Measurements from ENCODE around the gene CCDC124. TPM values are rescaled to one million over a fixed set of nuclear protein-coding genes. Genes with fewer than 3 reads are reported as not detected.

Gene CCDC124
- polyA plus RNA-seq, 3 donors, result 29.7 to 66.3 (median 29.7) TPM

DNA sequence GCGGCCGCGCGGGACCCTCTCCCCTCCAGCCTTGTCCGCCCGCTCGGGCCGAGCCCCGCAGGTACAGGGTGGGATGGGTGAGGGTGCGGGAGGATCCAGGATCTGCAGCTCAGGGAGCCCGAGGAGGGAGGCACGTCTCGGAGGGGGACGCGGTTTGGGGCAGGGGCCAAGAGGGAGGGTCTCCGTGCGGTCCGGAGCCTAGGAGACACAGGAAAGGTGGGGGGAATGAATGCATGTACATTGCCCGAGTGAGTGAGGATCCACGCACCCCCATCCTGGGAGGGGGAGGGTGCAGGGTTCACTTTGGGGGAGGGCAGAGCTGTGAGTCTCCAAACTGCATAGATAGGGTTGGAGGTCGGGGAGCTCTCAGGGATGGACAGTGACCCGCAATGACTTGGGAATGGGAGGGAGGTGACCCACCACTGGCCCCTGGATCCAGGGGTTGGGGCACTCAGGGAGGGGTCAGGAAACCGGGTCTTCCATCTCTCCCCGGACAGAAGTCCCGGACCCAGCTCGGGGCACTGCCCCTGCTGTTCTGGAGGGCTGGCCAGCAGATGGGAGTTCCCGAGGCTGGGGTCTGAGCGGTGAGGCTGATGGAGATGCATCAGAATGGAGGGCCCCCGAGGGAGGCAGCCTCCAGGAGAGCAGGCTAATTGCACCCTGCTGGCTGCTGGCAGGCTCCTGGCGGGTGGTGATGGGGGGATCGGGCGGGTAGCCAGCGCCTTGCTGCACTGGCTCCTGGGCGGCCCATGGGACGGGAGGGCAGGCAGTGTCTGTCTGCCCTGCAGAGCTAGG, 34.6 kb downstream of the CCDC124 start:
- 15% methylated on average over 27 of the region's 35 CpGs for WGBS (ENCODE audit: insufficient coverage)
- Histone ChIP-seq H3K9me3 (replicated peaks in 1 of 2; ENCODE audit: control insufficient read depth in 1 of 2, insufficient read depth in 1 of 2, low read length in 2 of 2) (peaks cover 0 to 17% of the 10 kb centered on the region in 2 donors), H3K4me2 (replicated peaks; ENCODE audit: extremely low read depth, low read length, poor library complexity, severe bottlenecking) (no peak overlapping the region)

GRCh38 chr19:17968362-17968761, 35.5 kb downstream of the CCDC124 start:
- 50% methylated on average over 1 of the region's 4 CpGs for WGBS (ENCODE audit: insufficient coverage)
- H3K27me3 Mint-ChIP-seq (ENCODE audit: low read depth in 3 of 3), result peaks cover 40 to 54% (median 41%) of the 10 kb centered on the region in 3 donors

More for the DNA sequence above, 34.6 kb downstream of the CCDC124 start:
- H3K27me3 ChIP-seq (ENCODE audit: control insufficient read depth in 2 of 2, insufficient read depth in 2 of 2, low read length in 2 of 2), result peaks cover 16 to 39% of the 10 kb centered on the region in 2 donors
- H3K4me3 Mint-ChIP-seq, result peak overlapping the region; percentile 16 to 87
- H3K9ac ChIP-seq (ENCODE audit: insufficient read depth, low read length, poor library complexity, severe bottlenecking), result no peak overlapping the region
- no peaks in the 10 kb centered on the region for H3K36me3 ChIP-seq (replicated peaks in 1 of 2; ENCODE audit: control insufficient read depth in 1 of 2, insufficient read depth in 2 of 2, low read length in 2 of 2)
- H3K27ac Mint-ChIP-seq, result no peak overlapping the region
- no peaks in the 10 kb centered on the region for H4K20me1 ChIP-seq (ENCODE audit: insufficient read depth, low read length)
- no peaks in the 10 kb centered on the region for H3K4me1 ChIP-seq (ENCODE audit: control insufficient read depth in 1 of 2, insufficient read depth in 2 of 2, low read length in 2 of 2)
- no peak overlapping the region for H3K4me3 ChIP-seq (replicated peaks in 1 of 3; ENCODE audit: low read depth in 2 of 3, low read length in 3 of 3)
- peaks cover 40 to 55% (median 43%) of the 10 kb centered on the region in 3 donors for H3K27me3 Mint-ChIP-seq (ENCODE audit: low read depth in 3 of 3)
- peaks cover 4% of the 10 kb centered on the region for H3K4me1 Mint-ChIP-seq
- H3K9me3 Mint-ChIP-seq, result peaks cover 0 to 17% (median 6%) of the 10 kb centered on the region in 7 donors
- H3K36me3 Mint-ChIP-seq, result peaks cover 2 to 6% of the 10 kb centered on the region in 2 donors
- no peak overlapping the region for H2AFZ ChIP-seq (ENCODE audit: insufficient read depth, low read depth, low read length, poor library complexity, severe bottlenecking)
- no peak for DNase-seq
- no peak overlapping the region for H3K27ac ChIP-seq (ENCODE audit: low read depth in 1 of 2, low read length in 2 of 2)
- TF ChIP-seq, protein P1, sequence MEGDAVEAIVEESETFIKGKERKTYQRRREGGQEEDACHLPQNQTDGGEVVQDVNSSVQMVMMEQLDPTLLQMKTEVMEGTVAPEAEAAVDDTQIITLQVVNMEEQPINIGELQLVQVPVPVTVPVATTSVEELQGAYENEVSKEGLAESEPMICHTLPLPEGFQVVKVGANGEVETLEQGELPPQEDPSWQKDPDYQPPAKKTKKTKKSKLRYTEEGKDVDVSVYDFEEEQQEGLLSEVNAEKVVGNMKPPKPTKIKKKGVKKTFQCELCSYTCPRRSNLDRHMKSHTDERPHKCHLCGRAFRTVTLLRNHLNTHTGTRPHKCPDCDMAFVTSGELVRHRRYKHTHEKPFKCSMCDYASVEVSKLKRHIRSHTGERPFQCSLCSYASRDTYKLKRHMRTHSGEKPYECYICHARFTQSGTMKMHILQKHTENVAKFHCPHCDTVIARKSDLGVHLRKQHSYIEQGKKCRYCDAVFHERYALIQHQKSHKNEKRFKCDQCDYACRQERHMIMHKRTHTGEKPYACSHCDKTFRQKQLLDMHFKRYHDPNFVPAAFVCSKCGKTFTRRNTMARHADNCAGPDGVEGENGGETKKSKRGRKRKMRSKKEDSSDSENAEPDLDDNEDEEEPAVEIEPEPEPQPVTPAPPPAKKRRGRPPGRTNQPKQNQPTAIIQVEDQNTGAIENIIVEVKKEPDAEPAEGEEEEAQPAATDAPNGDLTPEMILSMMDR (IDR thresholded peaks at IDR 0.05), result no peak
- intact Hi-C loops (cut with micrococcal nuclease), result no loop called here
- H3K79me2 ChIP-seq (ENCODE audit: insufficient read depth, low read length), result no peaks in the 10 kb centered on the region

More at GRCh38 chr19:17968362-17968761, 35.5 kb downstream of the CCDC124 start:
- no peak overlapping the region for H3K4me2 ChIP-seq (replicated peaks; ENCODE audit: extremely low read depth, low read length, poor library complexity, severe bottlenecking)
- H3K9ac ChIP-seq (ENCODE audit: insufficient read depth, low read length, poor library complexity, severe bottlenecking), result no peak overlapping the region
- H2AFZ ChIP-seq (ENCODE audit: insufficient read depth, low read depth, low read length, poor library complexity, severe bottlenecking), result no peak overlapping the region
- Mint-ChIP-seq H3K4me1 (peaks cover 4% of the 10 kb centered on the region), H3K27ac (no peak overlapping the region), H3K4me3 (peak overlapping the region in 1 of 2 donors; percentile 46), H3K9me3 (peaks cover 0 to 17% (median 6%) of the 10 kb centered on the region in 7 donors), H3K36me3 (peaks cover 2 to 6% of the 10 kb centered on the region in 2 donors)
- peaks cover 16 to 39% of the 10 kb centered on the region in 2 donors for H3K27me3 ChIP-seq (ENCODE audit: control insufficient read depth in 2 of 2, insufficient read depth in 2 of 2, low read length in 2 of 2)
- intact Hi-C loops (cut with micrococcal nuclease), result no loop called here
- H4K20me1 ChIP-seq (ENCODE audit: insufficient read depth, low read length), result no peaks in the 10 kb centered on the region
- no peaks in the 10 kb centered on the region for H3K4me1 ChIP-seq (ENCODE audit: control insufficient read depth in 1 of 2, insufficient read depth in 2 of 2, low read length in 2 of 2)
- H3K79me2 ChIP-seq (ENCODE audit: insufficient read depth, low read length), result no peaks in the 10 kb centered on the region
- H3K36me3 ChIP-seq (replicated peaks in 1 of 2; ENCODE audit: control insufficient read depth in 1 of 2, insufficient read depth in 2 of 2, low read length in 2 of 2), result no peaks in the 10 kb centered on the region
- TF ChIP-seq, protein P1 (IDR thresholded peaks at IDR 0.05), result no peak
- H3K27ac ChIP-seq (ENCODE audit: low read depth in 1 of 2, low read length in 2 of 2), result no peak overlapping the region
- H3K4me3 ChIP-seq (replicated peaks in 1 of 3; ENCODE audit: low read depth in 2 of 3, low read length in 3 of 3), result no peak overlapping the region
- DNase-seq, result no peak
- peaks cover 0 to 17% of the 10 kb centered on the region in 2 donors for H3K9me3 ChIP-seq (replicated peaks in 1 of 2; ENCODE audit: control insufficient read depth in 1 of 2, insufficient read depth in 1 of 2, low read length in 2 of 2)

Data from CD14-positive monocyte (primary cell).